ENCODE measurements around the gene SF3B6. TPM values are rescaled to one million over a fixed set of nuclear protein-coding genes. Genes with fewer than 3 reads are reported as not detected.

SF3B6 gene
- total and polyA plus RNA-seq, 8 donors, result 16.7 to 65.4 (median 33.4) TPM

- Histone ChIP-seq H3K4me3 (no peak overlapping the region), H3K36me3 (peaks cover 0 to 35% (median 0%) of the 10 kb centered on the region in 3 donors), H3K9me3 (no peaks in the 10 kb centered on the region), H3K4me1 (peaks cover 0 to 12% (median 0%) of the 10 kb centered on the region in 3 donors), H3K27me3 (no peaks in the 10 kb centered on the region), H3K27ac (no peak overlapping the region)
- FAIRE-seq (no peak), ATAC-seq (no peak), DNase-seq (no peak)
- intact Hi-C loops (cut with DNase I), result no loop called here
- 90 to 94% methylated on average over 4 of the region's 4 CpGs for WGBS, 2 donors
- TF ChIP-seq CTCF (IDR thresholded peaks at IDR 0.05), result no peak
Observed at GRCh38 chr2:24072259-24072658, 3.9 kb downstream of the SF3B6 start.

- no peak for ATAC-seq
- FAIRE-seq, result no peak
- Histone ChIP-seq H3K27me3 (no peaks in the 10 kb centered on the region), H3K36me3 (peaks cover 0 to 23% (median 0%) of the 10 kb centered on the region in 3 donors), H3K9me3 (no peaks in the 10 kb centered on the region), H3K4me3 (no peak overlapping the region), H3K4me1 (no peaks in the 10 kb centered on the region), H3K27ac (no peak overlapping the region)
- intact Hi-C loops (cut with DNase I), result no loop called here
- TF ChIP-seq CTCF (IDR thresholded peaks at IDR 0.05), result no peak
- 67 to 76% methylated on average over 2 of the region's 2 CpGs for WGBS, 2 donors
- DNase-seq, result no peak
Observed at GRCh38 chr2:24065341-24065740, 10.8 kb downstream of the SF3B6 start.

GRCh38 chr2:24058564-24059271 lies 17.4 kb downstream of the SF3B6 start:
- Histone ChIP-seq H3K36me3 (no peaks in the 10 kb centered on the region), H3K9me3 (no peaks in the 10 kb centered on the region), H3K4me1 (no peaks in the 10 kb centered on the region), H3K4me3 (no peak overlapping the region), H3K27me3 (no peaks in the 10 kb centered on the region), H3K27ac (no peak overlapping the region)
- DNase-seq (no peak), ATAC-seq (no peak), FAIRE-seq (no peak)
- 66 to 72% methylated on average over 4 of the region's 4 CpGs for WGBS, 2 donors
- TF ChIP-seq CTCF (IDR thresholded peaks at IDR 0.05), result no peak
- intact Hi-C loops (cut with DNase I), result no loop called here

- 77 to 79% methylated on average over 6 of the region's 6 CpGs for WGBS, 2 donors
- FAIRE-seq, result no peak
Observed at GRCh38 chr2:24055750-24056149, 20.4 kb downstream of the SF3B6 start.

More at GRCh38 chr2:24055750-24056149, 20.4 kb downstream of the SF3B6 start:
- DNase-seq (no peak), ATAC-seq (no peak)
- no peaks in the 10 kb centered on the region for H3K27me3 ChIP-seq
- no peak overlapping the region for H3K27ac ChIP-seq
- TF ChIP-seq CTCF (IDR thresholded peaks at IDR 0.05), result no peak
- H3K4me1 ChIP-seq, result no peaks in the 10 kb centered on the region
- H3K36me3 ChIP-seq, result no peaks in the 10 kb centered on the region
- H3K9me3 ChIP-seq, result no peaks in the 10 kb centered on the region
- H3K4me3 ChIP-seq, result no peak overlapping the region
- intact Hi-C loops (cut with DNase I), result no loop called here

Data from pancreas (tissue), 10 donors.